DND-41 (cell line): ENCODE measurements around the gene CYYR1.

Experiments
- ATAC-seq: fragments of 200-7000 bp; cut with Tn5 transposase; 3 replicates; pipeline ENCODE4 v1.9.1; 2021; ENCODE audit warnings: low read depth; ENCODE audit not compliant: insufficient read depth
- DNase-seq: peaks from one replicate; pipeline ENCODE4 v3.0.0-alpha.2; 2020
- H2AFZ ChIP-seq: 2 replicates; pipeline ENCODE4 v1.6.0; 2012; ENCODE audit warnings: low read depth, low read length
- H3K27ac ChIP-seq: 2 replicates; pipeline ENCODE4 v1.5.1; 2012; ENCODE audit warnings: low read length, inconsistent platforms
- H3K27me3 ChIP-seq: fragments of 200-600 bp; sonication (generic); 2 replicates; pipeline ENCODE4 v1.6.0; 2012; ENCODE audit warnings: low read length, mild to moderate bottlenecking, inconsistent platforms; ENCODE audit not compliant: insufficient read depth, poor library complexity
- H3K36me3 ChIP-seq: 2 replicates; pipeline ENCODE4 v1.5.1; 2012; ENCODE audit warnings: low read length, inconsistent platforms; ENCODE audit not compliant: insufficient read depth
- H3K4me1 ChIP-seq: 2 replicates; pipeline ENCODE4 v1.5.1; 2012; ENCODE audit warnings: mild to moderate bottlenecking, low read length; ENCODE audit not compliant: insufficient read depth
- H3K4me2 ChIP-seq: 2 replicates; pipeline ENCODE4 v1.6.0; 2012; ENCODE audit warnings: mild to moderate bottlenecking, moderate library complexity, low read length, inconsistent platforms; ENCODE audit not compliant: insufficient read depth
- H3K4me3 ChIP-seq, 2 experiments: fragments of 200-600 bp in 1 of 2; shearing (Covaris generic) in 1 of 2; 2 replicates each; pipeline ENCODE4 v1.5.1; 2012 to 2016; ENCODE audit warnings: inconsistent platforms in 2 of 2, low read length in 2 of 2, mild to moderate bottlenecking in 2 of 2, low read depth in 1 of 2, moderate library complexity in 1 of 2
- H3K79me2 ChIP-seq: 2 replicates; pipeline ENCODE4 v1.6.0; 2012; ENCODE audit warnings: low read length, inconsistent platforms; ENCODE audit not compliant: insufficient read depth
- H3K9ac ChIP-seq: 2 replicates; pipeline ENCODE4 v1.6.0; 2012; ENCODE audit warnings: low read depth, mild to moderate bottlenecking, inconsistent platforms, low read length, moderate library complexity
- H3K9me3 ChIP-seq: 2 replicates; pipeline ENCODE4 v1.5.1; 2012; ENCODE audit warnings: low read length, moderate library complexity, mild to moderate bottlenecking, inconsistent platforms; ENCODE audit not compliant: insufficient read depth, severe bottlenecking
- H4K20me1 ChIP-seq: 2 replicates; pipeline ENCODE4 v1.6.0; 2012; ENCODE audit warnings: low read length; ENCODE audit not compliant: insufficient read depth
- EZH2 ChIP-seq: IDR thresholded peaks from 3 replicates; pipeline ENCODE4 v1.6.1; 2012; ENCODE audit warnings: borderline replicate concordance, low read depth, mild to moderate bottlenecking, moderate library complexity, low read length, inconsistent platforms; ENCODE audit not compliant: severe bottlenecking
- TF ChIP-seq, protein P1 (sequence below): IDR thresholded peaks from 2 replicates; pipeline ENCODE4 v1.5.1; 2012; ENCODE audit warnings: borderline replicate concordance, low read length, moderate library complexity, mild to moderate bottlenecking; ENCODE audit not compliant: poor library complexity, severe bottlenecking; ENCODE audit errors: extremely low read depth

The CYYR1 gene

DNA sequence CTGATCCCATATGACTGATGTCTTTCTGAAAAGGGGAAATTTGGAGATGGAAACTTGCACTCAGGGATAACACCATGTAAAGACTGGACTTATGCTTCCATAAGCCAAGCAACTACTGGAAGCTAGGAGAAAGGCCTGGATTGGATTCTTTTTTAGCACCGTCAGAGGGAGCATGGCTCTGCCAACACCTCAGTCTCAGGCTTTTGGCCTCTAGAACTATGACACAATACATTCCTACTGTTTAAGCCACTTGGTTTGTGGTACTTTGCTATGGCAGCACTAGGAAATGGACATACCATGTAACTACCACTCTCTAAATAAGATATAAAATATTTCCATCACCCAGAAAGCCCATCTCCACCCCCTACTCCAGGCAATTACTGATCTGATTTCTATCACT is 139.7 kb downstream of the CYYR1 start:
- no peak overlapping the region for H2AFZ ChIP-seq
- no peak for TF ChIP-seq EZH2
- TF ChIP-seq, protein P1, sequence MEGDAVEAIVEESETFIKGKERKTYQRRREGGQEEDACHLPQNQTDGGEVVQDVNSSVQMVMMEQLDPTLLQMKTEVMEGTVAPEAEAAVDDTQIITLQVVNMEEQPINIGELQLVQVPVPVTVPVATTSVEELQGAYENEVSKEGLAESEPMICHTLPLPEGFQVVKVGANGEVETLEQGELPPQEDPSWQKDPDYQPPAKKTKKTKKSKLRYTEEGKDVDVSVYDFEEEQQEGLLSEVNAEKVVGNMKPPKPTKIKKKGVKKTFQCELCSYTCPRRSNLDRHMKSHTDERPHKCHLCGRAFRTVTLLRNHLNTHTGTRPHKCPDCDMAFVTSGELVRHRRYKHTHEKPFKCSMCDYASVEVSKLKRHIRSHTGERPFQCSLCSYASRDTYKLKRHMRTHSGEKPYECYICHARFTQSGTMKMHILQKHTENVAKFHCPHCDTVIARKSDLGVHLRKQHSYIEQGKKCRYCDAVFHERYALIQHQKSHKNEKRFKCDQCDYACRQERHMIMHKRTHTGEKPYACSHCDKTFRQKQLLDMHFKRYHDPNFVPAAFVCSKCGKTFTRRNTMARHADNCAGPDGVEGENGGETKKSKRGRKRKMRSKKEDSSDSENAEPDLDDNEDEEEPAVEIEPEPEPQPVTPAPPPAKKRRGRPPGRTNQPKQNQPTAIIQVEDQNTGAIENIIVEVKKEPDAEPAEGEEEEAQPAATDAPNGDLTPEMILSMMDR, result no peak
- H3K27me3 ChIP-seq, result no peaks in the 10 kb centered on the region
- no peaks in the 10 kb centered on the region for H3K36me3 ChIP-seq
- H3K79me2 ChIP-seq, result no peaks in the 10 kb centered on the region
- H3K27ac ChIP-seq, result no peak overlapping the region
- ATAC-seq (no peak), DNase-seq (no peak)
- H3K4me2 ChIP-seq, result no peak overlapping the region
- no peak overlapping the region for H3K4me3 ChIP-seq
- peaks cover 5% of the 10 kb centered on the region; the same call in 1 of the 2 replicates for H3K4me1 ChIP-seq
- no peaks in the 10 kb centered on the region for H4K20me1 ChIP-seq
- no peaks in the 10 kb centered on the region for H3K9me3 ChIP-seq
- H3K9ac ChIP-seq, result no peak overlapping the region

GRCh38 chr21:26432410-26432809 is 140.7 kb downstream of the CYYR1 start:
- Histone ChIP-seq H3K4me3 (no peak overlapping the region), H3K27ac (no peak overlapping the region), H3K4me1 (peaks cover 5% of the 10 kb centered on the region; the same call in 1 of the 2 replicates), H3K36me3 (no peaks in the 10 kb centered on the region), H3K9me3 (no peaks in the 10 kb centered on the region), H3K79me2 (no peaks in the 10 kb centered on the region), H3K9ac (no peak overlapping the region), H4K20me1 (no peaks in the 10 kb centered on the region), H3K4me2 (no peak overlapping the region), H2AFZ (no peak overlapping the region), H3K27me3 (no peaks in the 10 kb centered on the region)
- ATAC-seq (peak; percentile 48; the same call in 1 of the 3 replicates), DNase-seq (no peak)
- no peak for TF ChIP-seq EZH2
- TF ChIP-seq, protein P1, result no peak

DNA sequence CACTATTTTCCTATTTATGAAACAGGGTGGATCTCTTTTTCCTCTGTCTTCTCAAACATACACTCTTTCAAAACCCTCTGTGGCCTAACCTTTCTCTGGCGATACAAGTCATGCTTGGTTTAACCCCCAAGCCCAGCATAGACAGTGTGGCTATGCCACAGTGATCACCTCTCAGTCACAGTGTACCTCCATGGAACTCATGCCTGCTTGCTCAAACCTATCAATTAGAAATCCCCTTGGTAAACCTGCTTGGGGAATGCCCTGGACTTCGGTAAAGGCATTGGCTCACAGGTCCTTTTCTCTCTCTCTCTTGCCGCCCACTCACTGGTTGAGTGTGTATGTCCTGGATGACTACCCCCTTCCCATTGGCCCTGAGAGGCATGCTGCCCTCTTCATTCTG is 147.5 kb downstream of the CYYR1 start:
- ATAC-seq (no peak), DNase-seq (no peak)
- H3K9ac ChIP-seq, result no peak overlapping the region
- H3K9me3 ChIP-seq, result no peaks in the 10 kb centered on the region
- no peak overlapping the region for H3K4me2 ChIP-seq
- no peak overlapping the region for H3K4me3 ChIP-seq
- no peak overlapping the region for H3K27ac ChIP-seq
- no peaks in the 10 kb centered on the region for H3K27me3 ChIP-seq
- H3K79me2 ChIP-seq, result no peaks in the 10 kb centered on the region
- H2AFZ ChIP-seq, result no peak overlapping the region
- no peak for TF ChIP-seq EZH2
- TF ChIP-seq, protein P1, result no peak
- H4K20me1 ChIP-seq, result no peaks in the 10 kb centered on the region
- H3K4me1 ChIP-seq, result no peaks in the 10 kb centered on the region
- no peaks in the 10 kb centered on the region for H3K36me3 ChIP-seq

GRCh38 chr21:26423511-26423910 is 149.6 kb downstream of the CYYR1 start:
- no peaks in the 10 kb centered on the region for H3K4me1 ChIP-seq

More at GRCh38 chr21:26423511-26423910, 149.6 kb downstream of the CYYR1 start:
- H3K4me2 ChIP-seq, result no peak overlapping the region
- DNase-seq (no peak), ATAC-seq (no peak)
- H3K27me3 ChIP-seq, result no peaks in the 10 kb centered on the region
- H3K9me3 ChIP-seq, result no peaks in the 10 kb centered on the region
- no peaks in the 10 kb centered on the region for H3K36me3 ChIP-seq
- H4K20me1 ChIP-seq, result no peaks in the 10 kb centered on the region
- H3K9ac ChIP-seq, result no peak overlapping the region
- no peak overlapping the region for H3K4me3 ChIP-seq
- no peak overlapping the region for H3K27ac ChIP-seq
- H3K79me2 ChIP-seq, result no peaks in the 10 kb centered on the region
- H2AFZ ChIP-seq, result no peak overlapping the region
- TF ChIP-seq EZH2, result no peak
- TF ChIP-seq, protein P1, result no peak
